Measurements from ENCODE around the gene CBX5. TPM values are rescaled to one million over a fixed set of nuclear protein-coding genes. Genes with fewer than 3 reads are reported as not detected.

The CBX5 gene
- polyA plus RNA-seq, 1 donor (not counting 4 experiments of a cell fraction or from before 2014, with no cell fraction given): 25.8 TPM

DNA sequence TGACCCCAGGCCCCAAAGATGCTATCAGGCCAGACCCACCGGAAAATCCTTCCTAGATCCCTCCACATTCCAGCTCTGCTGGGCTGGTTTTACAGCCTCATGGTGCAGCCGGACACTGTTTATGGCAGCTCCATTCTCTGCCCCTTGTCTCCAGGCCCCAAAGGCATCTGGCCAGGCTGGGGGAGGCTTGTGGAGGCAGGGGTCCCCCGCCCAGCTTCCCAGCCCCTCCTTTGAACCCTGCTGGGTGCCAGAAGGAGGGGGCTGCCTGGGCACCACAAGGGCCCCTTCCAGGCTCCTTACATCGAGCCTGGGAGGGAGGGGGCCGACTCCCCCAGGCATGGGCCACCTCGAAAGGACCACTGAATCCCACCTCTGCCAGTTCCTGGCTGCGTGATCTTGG is 71.3 kb downstream of the CBX5 start:
- H4K20me1 ChIP-seq (ENCODE audit: control insufficient read depth, extremely low read depth, insufficient read depth, low read length): no peaks in the 10 kb centered on the region
- no peaks in the 10 kb centered on the region for H3K79me2 ChIP-seq (ENCODE audit: control insufficient read depth, insufficient read depth, low read length)
- peaks cover 24% of the 10 kb centered on the region for H3K4me1 ChIP-seq (ENCODE audit: control insufficient read depth, extremely low read depth, insufficient read depth, low read length)
- no peaks in the 10 kb centered on the region for H3K9me3 ChIP-seq (ENCODE audit: control insufficient read depth, low read depth, low read length)
- H3K36me3 ChIP-seq (ENCODE audit: control insufficient read depth in 2 of 2, extremely low read depth in 1 of 2, insufficient read depth in 2 of 2, low read length in 2 of 2): no peaks in the 10 kb centered on the region
- no peak overlapping the region for H3K27ac ChIP-seq (ENCODE audit: control insufficient read depth, insufficient read depth, low read length)
- no peak overlapping the region for H2AFZ ChIP-seq (ENCODE audit: control insufficient read depth, low read length)
- TF ChIP-seq EZH2 (IDR thresholded peaks at IDR 0.05; ENCODE audit: low read length): no peak
- TF ChIP-seq, protein P1, sequence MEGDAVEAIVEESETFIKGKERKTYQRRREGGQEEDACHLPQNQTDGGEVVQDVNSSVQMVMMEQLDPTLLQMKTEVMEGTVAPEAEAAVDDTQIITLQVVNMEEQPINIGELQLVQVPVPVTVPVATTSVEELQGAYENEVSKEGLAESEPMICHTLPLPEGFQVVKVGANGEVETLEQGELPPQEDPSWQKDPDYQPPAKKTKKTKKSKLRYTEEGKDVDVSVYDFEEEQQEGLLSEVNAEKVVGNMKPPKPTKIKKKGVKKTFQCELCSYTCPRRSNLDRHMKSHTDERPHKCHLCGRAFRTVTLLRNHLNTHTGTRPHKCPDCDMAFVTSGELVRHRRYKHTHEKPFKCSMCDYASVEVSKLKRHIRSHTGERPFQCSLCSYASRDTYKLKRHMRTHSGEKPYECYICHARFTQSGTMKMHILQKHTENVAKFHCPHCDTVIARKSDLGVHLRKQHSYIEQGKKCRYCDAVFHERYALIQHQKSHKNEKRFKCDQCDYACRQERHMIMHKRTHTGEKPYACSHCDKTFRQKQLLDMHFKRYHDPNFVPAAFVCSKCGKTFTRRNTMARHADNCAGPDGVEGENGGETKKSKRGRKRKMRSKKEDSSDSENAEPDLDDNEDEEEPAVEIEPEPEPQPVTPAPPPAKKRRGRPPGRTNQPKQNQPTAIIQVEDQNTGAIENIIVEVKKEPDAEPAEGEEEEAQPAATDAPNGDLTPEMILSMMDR (optimal IDR thresholded peaks at IDR 0.05 in 1 of 3, IDR thresholded peaks at IDR 0.05 in 1 of 3, conservative IDR thresholded peaks at IDR 0.05 in 1 of 3; ENCODE audit: extremely low read depth in 1 of 3, insufficient read depth in 2 of 3, low read length in 3 of 3): no peak
- no peaks in the 10 kb centered on the region for H3K9me1 ChIP-seq (ENCODE audit: control insufficient read depth, extremely low read depth, insufficient read depth, low read length)
- H3K9ac ChIP-seq (ENCODE audit: control insufficient read depth, extremely low read depth, insufficient read depth, low read length): no peak overlapping the region
- no peaks in the 10 kb centered on the region for H3K27me3 ChIP-seq (ENCODE audit: control insufficient read depth, extremely low read depth, insufficient read depth, low read length)
- DNase-seq (ENCODE audit: low read depth, low spot score): no peak
- no peak overlapping the region for H3K4me3 ChIP-seq (ENCODE audit: control insufficient read depth in 2 of 3, extremely low read depth in 1 of 3, insufficient read depth in 2 of 3, low read depth in 1 of 3, low read length in 3 of 3)
- no peak overlapping the region for H3K4me2 ChIP-seq (ENCODE audit: control insufficient read depth, extremely low read depth, insufficient read depth, low read depth, low read length)
- dilution Hi-C loops (cut with MboI; ENCODE audit: extremely low pct_ligation_motif_present, low sequenced_read_pairs): no loop called here
- FAIRE-seq: no peak

DNA sequence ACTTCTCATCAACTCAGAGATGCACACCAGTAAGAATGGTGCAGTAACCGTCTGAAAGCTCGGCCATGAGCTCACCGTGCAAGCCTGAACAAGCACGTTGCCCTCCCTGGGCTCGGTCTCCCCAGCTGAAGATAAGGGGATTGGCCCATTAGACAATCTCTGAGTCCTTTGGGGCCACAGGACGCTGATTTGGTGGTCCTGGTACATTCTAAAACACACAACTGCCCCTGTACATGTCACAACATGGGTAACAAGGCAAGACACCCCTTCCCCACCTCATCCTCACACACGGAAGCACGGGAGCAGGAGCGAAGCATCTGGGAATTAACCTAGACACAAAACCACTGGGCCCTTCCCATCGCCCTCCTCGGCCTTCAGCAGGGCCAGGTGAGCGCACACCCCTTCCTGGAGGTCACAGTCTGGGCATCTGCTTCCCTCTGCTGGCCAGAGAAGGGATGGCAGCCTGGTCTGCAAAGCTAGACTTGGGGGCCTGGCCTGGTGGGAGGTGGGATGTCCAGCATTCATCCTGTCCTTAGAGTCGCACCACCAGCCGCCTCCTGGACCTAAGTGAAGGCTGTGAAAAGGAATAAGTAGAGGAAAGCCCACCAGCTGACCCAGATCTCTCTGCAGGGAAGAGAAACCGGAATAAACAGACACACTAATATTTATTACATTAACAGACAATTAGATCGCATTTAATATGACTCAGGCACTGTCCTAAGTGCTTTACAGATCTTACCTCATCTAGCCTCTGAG is 72.2 kb downstream of the CBX5 start:
- peak overlapping the region; percentile 57 for H3K9ac ChIP-seq (ENCODE audit: control insufficient read depth, extremely low read depth, insufficient read depth, low read length)
- no peaks in the 10 kb centered on the region for H3K9me3 ChIP-seq (ENCODE audit: control insufficient read depth, low read depth, low read length)
- peak; percentile 90 for FAIRE-seq
- no peak for TF ChIP-seq EZH2 (IDR thresholded peaks at IDR 0.05; ENCODE audit: low read length)
- TF ChIP-seq, protein P1 (optimal IDR thresholded peaks at IDR 0.05 in 1 of 3, IDR thresholded peaks at IDR 0.05 in 1 of 3, conservative IDR thresholded peaks at IDR 0.05 in 1 of 3; ENCODE audit: extremely low read depth in 1 of 3, insufficient read depth in 2 of 3, low read length in 3 of 3): peak; percentile 97 to 99 (median 98)
- H2AFZ ChIP-seq (ENCODE audit: control insufficient read depth, low read length): peak overlapping the region; percentile 75
- H3K36me3 ChIP-seq (ENCODE audit: control insufficient read depth in 2 of 2, extremely low read depth in 1 of 2, insufficient read depth in 2 of 2, low read length in 2 of 2): no peaks in the 10 kb centered on the region
- peak overlapping the region; percentile 55 for H3K4me2 ChIP-seq (ENCODE audit: control insufficient read depth, extremely low read depth, insufficient read depth, low read depth, low read length)
- peak overlapping the region in 1 of 3 experiments; percentile 48 for H3K4me3 ChIP-seq (ENCODE audit: control insufficient read depth in 2 of 3, extremely low read depth in 1 of 3, insufficient read depth in 2 of 3, low read depth in 1 of 3, low read length in 3 of 3)
- dilution Hi-C loops (cut with MboI; ENCODE audit: extremely low pct_ligation_motif_present, low sequenced_read_pairs): no loop called here
- peaks cover 17% of the 10 kb centered on the region for H3K4me1 ChIP-seq (ENCODE audit: control insufficient read depth, extremely low read depth, insufficient read depth, low read length)
- DNase-seq (ENCODE audit: low read depth, low spot score): no peak
- no peaks in the 10 kb centered on the region for H4K20me1 ChIP-seq (ENCODE audit: control insufficient read depth, extremely low read depth, insufficient read depth, low read length)
- no peaks in the 10 kb centered on the region for H3K79me2 ChIP-seq (ENCODE audit: control insufficient read depth, insufficient read depth, low read length)
- no peaks in the 10 kb centered on the region for H3K9me1 ChIP-seq (ENCODE audit: control insufficient read depth, extremely low read depth, insufficient read depth, low read length)
- no peaks in the 10 kb centered on the region for H3K27me3 ChIP-seq (ENCODE audit: control insufficient read depth, extremely low read depth, insufficient read depth, low read length)
- peak overlapping the region; percentile 58 for H3K27ac ChIP-seq (ENCODE audit: control insufficient read depth, insufficient read depth, low read length)

All from keratinocyte (primary cell).